Activated CD8-positive, alpha-beta T cell treated with anti-CD3 and anti-CD28 coated beads for 36 hours (primary cell): ENCODE measurements around the gene YAF2. TPM values are rescaled to one million over a fixed set of nuclear protein-coding genes. Genes with fewer than 3 reads are reported as not detected.
"Not testable (repeated sequence)": the region's sequence is repeated elsewhere in the genome, so short reads cannot be mapped to it uniquely, and the experiment has no call there.

Experiments
- ATAC-seq: fragments of 200-7000 bp; cut with Tn5 transposase; one replicate; pipeline ENCODE4 v1.10.0; 2021; ENCODE audit warnings: mild to moderate bottlenecking, moderate library complexity
- CTCF ChIA-PET: fragments of 350-600 bp; sonication (Branson Sonifier 250); formaldehyde crosslinking; loops from one replicate; lab custom pipeline; 2021; ENCODE audit warnings: antibody characterized with exemption; lab: Charles Lee
- POLR2A ChIA-PET: fragments of 350-600 bp; sonication (Branson Sonifier 250); formaldehyde crosslinking; loops from one replicate; lab custom pipeline; 2021; ENCODE audit warnings: antibody characterized with exemption; lab: Charles Lee
- DNase-seq: peaks from one replicate; pipeline ENCODE4 v3.0.0-alpha.2; 2020
- H3K27ac Mint-ChIP-seq: one replicate; pipeline ENCODE4 v1.8.0; 2021; ENCODE audit warnings: mild to moderate bottlenecking, mixed read lengths
- H3K27me3 Mint-ChIP-seq: one replicate; pipeline ENCODE4 v1.8.0; 2021; ENCODE audit warnings: mixed read lengths
- H3K36me3 Mint-ChIP-seq: one replicate; pipeline ENCODE4 v1.8.0; 2021; ENCODE audit warnings: low read depth, mixed read lengths
- H3K4me1 Mint-ChIP-seq: one replicate; pipeline ENCODE4 v1.8.0; 2021; ENCODE audit warnings: low read depth, mixed read lengths
- H3K4me3 Mint-ChIP-seq: one replicate; pipeline ENCODE4 v1.8.0; 2021; ENCODE audit warnings: mild to moderate bottlenecking, moderate library complexity, mixed read lengths
- H3K9me3 Mint-ChIP-seq: one replicate; pipeline ENCODE4 v1.8.0; 2021; ENCODE audit warnings: mixed read lengths
- intact Hi-C: fragments of 100-400 bp; cut with micrococcal nuclease; formaldehyde crosslinking; loops from one replicate; pipeline ENCODE4 v1.10.0; 2022
- total RNA-seq, 2 experiments: library from RNA; stranded (reverse); gene quantifications; one replicate each; pipeline ENCODE4 v1.2.3, GENCODE V29; 2021
- TF ChIP-seq, protein P1 (sequence below): fragments of 200-600 bp; IDR thresholded peaks from one replicate; pipeline ENCODE4 v1.8.0; 2022; ENCODE audit warnings: antibody characterized with exemption, mild to moderate bottlenecking

The YAF2 gene
- total RNA-seq, 2 experiments from 2014 or later: 39.4 to 40.8 TPM

DNA sequence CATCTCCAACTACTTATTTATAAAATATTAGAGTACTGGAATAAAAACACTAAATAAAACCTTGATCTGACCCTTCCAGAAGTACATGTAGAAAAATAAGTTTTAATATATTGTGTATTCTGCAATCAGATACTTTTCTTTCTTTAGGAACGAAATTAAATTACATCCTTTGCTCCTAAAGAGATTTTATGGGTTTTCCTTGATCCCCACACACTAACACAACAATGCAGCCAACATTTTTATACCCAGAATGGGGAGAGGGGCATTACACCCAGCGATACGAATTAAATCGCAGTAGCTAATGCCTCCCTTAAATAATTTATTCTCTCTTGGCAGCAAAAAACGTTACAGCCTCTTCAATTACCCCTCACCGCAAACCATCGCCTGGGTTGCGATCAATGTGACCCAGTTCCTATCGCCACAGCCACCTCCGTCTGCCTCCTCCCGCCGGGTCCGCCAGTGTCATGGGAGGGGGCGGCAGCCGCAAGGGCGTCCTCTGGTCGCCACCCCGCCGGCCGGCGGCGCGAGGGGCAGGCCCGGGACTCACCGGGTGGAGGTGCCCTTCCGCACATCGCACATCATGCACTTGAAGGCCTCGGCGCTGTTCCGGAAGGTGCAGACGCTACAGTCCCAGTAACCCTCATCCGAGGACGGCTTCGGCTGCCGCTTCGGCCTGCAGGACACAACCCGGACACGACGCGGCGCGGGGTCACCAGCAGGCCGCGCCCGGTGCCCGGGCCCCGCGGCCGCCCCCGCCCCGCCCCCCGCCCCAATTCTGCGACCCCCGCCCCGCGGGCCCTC, 796 bp downstream of the YAF2 start:
- peaks cover 38% of the 10 kb centered on the region for H3K4me1 Mint-ChIP-seq
- peak overlapping the region; percentile 91 for H3K27ac Mint-ChIP-seq
- peak; percentile 84 for DNase-seq
- no peaks in the 10 kb centered on the region for H3K9me3 Mint-ChIP-seq
- peaks cover 22% of the 10 kb centered on the region for H3K36me3 Mint-ChIP-seq
- H3K4me3 Mint-ChIP-seq: peak overlapping the region; percentile 92
- intact Hi-C loops: loop anchor here (5.0 kb wide), 2 partner anchors 90 to 95 kb away; partner anchors contain the start of genes GXYLT1, PPHLN1 and ZCRB1
- ChIA-PET POLR2A (interaction anchor here (0.8 kb wide), 1 partner anchor 18 kb away, joined by 4 read pairs; no protein-coding TSS in a partner anchor), CTCF (interaction anchor here (0.9 to 1.0 kb wide), 3 partner anchors 18 to 135 kb away, joined by 3 to 4 read pairs (median 3); partner anchors contain the start of gene GXYLT1)
- TF ChIP-seq, protein P1, sequence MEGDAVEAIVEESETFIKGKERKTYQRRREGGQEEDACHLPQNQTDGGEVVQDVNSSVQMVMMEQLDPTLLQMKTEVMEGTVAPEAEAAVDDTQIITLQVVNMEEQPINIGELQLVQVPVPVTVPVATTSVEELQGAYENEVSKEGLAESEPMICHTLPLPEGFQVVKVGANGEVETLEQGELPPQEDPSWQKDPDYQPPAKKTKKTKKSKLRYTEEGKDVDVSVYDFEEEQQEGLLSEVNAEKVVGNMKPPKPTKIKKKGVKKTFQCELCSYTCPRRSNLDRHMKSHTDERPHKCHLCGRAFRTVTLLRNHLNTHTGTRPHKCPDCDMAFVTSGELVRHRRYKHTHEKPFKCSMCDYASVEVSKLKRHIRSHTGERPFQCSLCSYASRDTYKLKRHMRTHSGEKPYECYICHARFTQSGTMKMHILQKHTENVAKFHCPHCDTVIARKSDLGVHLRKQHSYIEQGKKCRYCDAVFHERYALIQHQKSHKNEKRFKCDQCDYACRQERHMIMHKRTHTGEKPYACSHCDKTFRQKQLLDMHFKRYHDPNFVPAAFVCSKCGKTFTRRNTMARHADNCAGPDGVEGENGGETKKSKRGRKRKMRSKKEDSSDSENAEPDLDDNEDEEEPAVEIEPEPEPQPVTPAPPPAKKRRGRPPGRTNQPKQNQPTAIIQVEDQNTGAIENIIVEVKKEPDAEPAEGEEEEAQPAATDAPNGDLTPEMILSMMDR: peak; percentile 42
- peak; percentile 86 for ATAC-seq
- H3K27me3 Mint-ChIP-seq: no peaks in the 10 kb centered on the region

DNA sequence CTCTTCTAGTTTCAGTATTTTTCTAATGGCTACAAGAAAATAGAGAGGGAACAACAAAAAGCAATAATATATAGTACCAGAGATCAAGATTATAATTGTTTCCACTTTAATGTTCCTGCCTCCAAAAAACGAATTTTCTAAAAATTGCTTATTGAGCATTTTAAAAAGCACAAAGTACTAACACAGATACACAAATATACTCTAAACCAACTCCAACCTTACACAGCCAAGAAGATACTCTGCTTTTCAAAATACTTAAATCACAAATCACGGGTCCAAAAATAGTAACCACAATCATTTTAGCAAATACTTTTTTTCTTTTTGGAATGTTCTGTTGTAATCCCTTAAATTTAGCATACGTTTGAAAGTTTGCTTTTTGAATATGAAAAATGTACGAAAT, 2.0 kb downstream of the YAF2 start:
- intact Hi-C loops: loop anchor here (5.0 kb wide), 2 partner anchors 91 to 94 kb away; partner anchors contain the start of genes GXYLT1, PPHLN1 and ZCRB1
- TF ChIP-seq, protein P1: no peak
- Mint-ChIP-seq H3K27ac (peak overlapping the region; percentile 16), H3K4me3 (peak overlapping the region; percentile 45), H3K27me3 (no peaks in the 10 kb centered on the region), H3K36me3 (peaks cover 24% of the 10 kb centered on the region), H3K4me1 (peaks cover 48% of the 10 kb centered on the region), H3K9me3 (no peaks in the 10 kb centered on the region)
- ChIA-PET CTCF (interaction anchor here (0.9 to 1.0 kb wide), 2 partner anchors 91 to 110 kb away, joined by 3 to 4 read pairs; partner anchors contain the start of gene GXYLT1), POLR2A (interaction anchor here (1.2 to 1.3 kb wide), 2 partner anchors 17 to 90 kb away, joined by 3 to 4 read pairs; partner anchors contain the start of genes PPHLN1 and ZCRB1)
- no peak for ATAC-seq
- no peak for DNase-seq

DNA sequence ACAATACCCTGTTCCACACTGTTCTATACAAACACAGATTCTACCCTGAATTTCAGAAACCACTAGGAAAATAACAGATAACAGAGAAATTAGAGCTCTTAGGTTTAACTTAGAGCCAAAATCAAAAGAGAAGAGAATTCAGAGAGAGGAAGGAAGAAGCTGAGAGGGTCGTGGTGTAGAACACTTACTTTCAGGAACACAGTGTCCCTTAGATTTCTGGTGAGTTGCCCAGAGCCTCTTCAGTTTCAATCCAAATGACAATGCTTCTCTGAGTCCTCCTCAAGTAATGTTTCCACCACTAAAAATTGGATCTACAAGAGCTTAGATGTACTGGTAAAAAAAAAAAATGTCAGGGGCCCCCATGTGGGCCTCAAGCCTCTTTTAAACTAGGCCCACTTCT, 2.6 kb downstream of the YAF2 start:
- Mint-ChIP-seq H3K27ac (peak overlapping the region; percentile 40), H3K27me3 (no peaks in the 10 kb centered on the region), H3K36me3 (peaks cover 27% of the 10 kb centered on the region), H3K9me3 (no peaks in the 10 kb centered on the region), H3K4me1 (peaks cover 52% of the 10 kb centered on the region), H3K4me3 (peak overlapping the region; percentile 45)
- CTCF ChIA-PET: interaction anchor here (1.0 kb wide), 1 partner anchor 110 kb away, joined by 3 read pairs; no protein-coding TSS in a partner anchor
- intact Hi-C loops: loop anchor here (5.0 kb wide), 2 partner anchors 92 to 93 kb away; partner anchors contain the start of genes GXYLT1, PPHLN1 and ZCRB1
- DNase-seq (no peak), ATAC-seq (no peak)
- TF ChIP-seq, protein P1: no peak
- POLR2A ChIA-PET: interaction anchor here (1.2 to 1.3 kb wide), 2 partner anchors 16 to 90 kb away, joined by 3 to 4 read pairs; partner anchors contain the start of genes PPHLN1 and ZCRB1

DNA sequence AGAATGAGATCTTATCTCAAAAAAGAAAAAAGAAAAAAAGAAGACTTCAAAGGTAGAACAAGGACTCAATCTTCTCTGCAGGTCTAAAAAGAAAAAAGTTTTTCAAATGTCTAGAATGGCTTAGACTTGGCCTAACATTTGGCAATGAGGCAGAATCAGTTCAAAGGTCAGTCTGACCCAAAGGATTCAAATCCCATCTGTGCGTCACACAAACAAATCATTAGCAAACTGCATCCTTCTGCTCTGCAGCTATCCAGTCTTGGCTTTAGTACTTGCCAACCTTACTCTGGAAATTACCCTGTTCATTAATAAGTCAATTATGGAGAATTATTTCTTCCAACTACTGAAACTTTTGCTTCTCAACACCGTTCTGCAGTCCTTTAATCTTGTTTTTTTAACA, 3.1 kb downstream of the YAF2 start:
- intact Hi-C loops: loop anchor here (5.0 kb wide), 2 partner anchors 92 to 93 kb away; partner anchors contain the start of genes GXYLT1, PPHLN1 and ZCRB1
- H3K27ac Mint-ChIP-seq: no peak overlapping the region
- no peaks in the 10 kb centered on the region for H3K27me3 Mint-ChIP-seq
- CTCF ChIA-PET: interaction anchor here (0.9 kb wide), 1 partner anchor 97 kb away, joined by 3 read pairs; no protein-coding TSS in a partner anchor
- H3K4me1 Mint-ChIP-seq: peaks cover 57% of the 10 kb centered on the region
- POLR2A ChIA-PET: interaction anchor here (1.2 to 1.3 kb wide), 2 partner anchors 16 to 91 kb away, joined by 3 to 4 read pairs; partner anchors contain the start of genes PPHLN1 and ZCRB1
- peak overlapping the region; percentile 45 for H3K4me3 Mint-ChIP-seq
- DNase-seq: no peak
- H3K9me3 Mint-ChIP-seq: no peaks in the 10 kb centered on the region
- peaks cover 32% of the 10 kb centered on the region for H3K36me3 Mint-ChIP-seq
- no peak for ATAC-seq
- TF ChIP-seq, protein P1: no peak

DNA sequence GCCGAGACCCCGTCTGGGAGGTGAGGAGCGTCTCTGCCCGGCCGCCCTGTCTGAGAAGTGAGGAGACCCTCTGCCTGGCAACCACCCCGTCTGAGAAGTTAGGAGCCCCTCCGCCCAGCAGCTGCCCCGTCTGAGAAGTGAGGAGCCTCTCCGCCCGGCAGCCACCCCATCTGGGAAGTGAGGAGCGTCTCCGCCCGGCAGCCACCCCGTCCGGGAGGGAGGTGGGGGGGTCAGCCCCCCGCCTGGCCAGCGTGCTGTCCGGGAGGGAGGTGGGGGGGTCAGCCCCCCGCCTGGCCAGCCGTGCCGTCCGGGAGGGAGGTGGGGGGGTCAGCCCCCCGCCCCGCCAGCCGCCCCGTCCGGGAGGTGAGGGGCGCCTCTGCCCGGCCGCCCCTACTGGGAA, 10.5 kb downstream of the YAF2 start:
- Mint-ChIP-seq H3K4me1 (peaks cover 36% of the 10 kb centered on the region), H3K36me3 (peaks cover 30% of the 10 kb centered on the region)
- H3K27me3 Mint-ChIP-seq, H3K9me3 Mint-ChIP-seq, CTCF ChIA-PET, H3K4me3 Mint-ChIP-seq, ATAC-seq, POLR2A ChIA-PET, H3K27ac Mint-ChIP-seq, intact Hi-C loops, DNase-seq: not testable (repeated sequence)

DNA sequence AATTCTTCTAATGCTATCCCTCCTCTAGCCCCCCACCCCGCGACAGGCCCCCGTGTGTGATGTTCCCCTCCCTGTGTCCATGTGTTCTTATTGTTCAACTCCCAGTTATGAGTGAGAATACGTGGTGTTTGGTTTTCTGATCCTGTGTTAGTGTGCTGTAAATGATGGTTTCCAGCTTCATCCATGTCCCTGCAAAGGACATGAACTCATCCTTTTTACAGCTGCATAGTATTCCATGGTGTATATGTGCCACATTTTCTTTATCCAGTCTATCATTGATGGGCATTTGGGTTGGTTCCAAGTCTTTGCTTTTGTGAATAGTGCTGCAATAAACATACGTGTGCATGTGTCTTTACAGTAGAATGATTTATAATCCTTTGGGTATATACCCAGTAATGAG, 13.5 kb downstream of the YAF2 start:
- H3K27me3 Mint-ChIP-seq, ATAC-seq, CTCF ChIA-PET, intact Hi-C loops, POLR2A ChIA-PET, DNase-seq, H3K4me3 Mint-ChIP-seq, H3K9me3 Mint-ChIP-seq, H3K27ac Mint-ChIP-seq: not testable (repeated sequence)
- Mint-ChIP-seq H3K36me3 (peaks cover 20% of the 10 kb centered on the region), H3K4me1 (peaks cover 32% of the 10 kb centered on the region)
